Measurements from ENCODE around the gene C1orf226.
"Not testable (repeated sequence)": the region's sequence is repeated elsewhere in the genome, so short reads cannot be mapped to it uniquely, and the experiment has no call there.

Gene C1orf226, protein sequence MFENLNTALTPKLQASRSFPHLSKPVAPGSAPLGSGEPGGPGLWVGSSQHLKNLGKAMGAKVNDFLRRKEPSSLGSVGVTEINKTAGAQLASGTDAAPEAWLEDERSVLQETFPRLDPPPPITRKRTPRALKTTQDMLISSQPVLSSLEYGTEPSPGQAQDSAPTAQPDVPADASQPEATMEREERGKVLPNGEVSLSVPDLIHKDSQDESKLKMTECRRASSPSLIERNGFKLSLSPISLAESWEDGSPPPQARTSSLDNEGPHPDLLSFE

DNA sequence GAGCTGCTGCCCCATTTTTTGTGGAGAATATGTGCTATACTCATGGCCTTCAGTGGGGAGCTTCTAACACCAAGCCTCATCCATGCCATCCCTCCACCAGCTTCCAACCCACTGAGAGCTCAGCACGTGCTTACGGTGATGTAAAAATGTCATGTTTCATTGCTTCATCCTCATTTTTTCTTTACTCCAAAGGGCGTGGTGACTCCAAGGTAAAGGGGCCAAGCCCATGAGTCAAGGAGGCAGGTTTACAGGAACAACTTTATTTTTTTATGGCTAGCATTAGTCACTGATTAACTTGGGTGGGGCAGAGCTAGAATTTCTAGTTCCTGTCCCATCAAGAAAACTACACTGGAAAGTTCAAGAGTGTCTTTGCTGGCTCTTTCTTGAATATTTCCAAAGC, at the start of gene C1orf226:
Gene C1orf226 (plus strand): TSS at position 346 of the 400 bp plus-strand sequence. CDS start 174 bp downstream, outside the sequence.
- no peak for DNase-seq (ENCODE audit: low read depth in 1 of 2, low spot score in 1 of 2)

GRCh38 chr1:162333991-162334390, 47.5 kb upstream of the C1orf226 start:
- no peak for DNase-seq (ENCODE audit: low read depth in 1 of 2, low spot score in 1 of 2)

DNA sequence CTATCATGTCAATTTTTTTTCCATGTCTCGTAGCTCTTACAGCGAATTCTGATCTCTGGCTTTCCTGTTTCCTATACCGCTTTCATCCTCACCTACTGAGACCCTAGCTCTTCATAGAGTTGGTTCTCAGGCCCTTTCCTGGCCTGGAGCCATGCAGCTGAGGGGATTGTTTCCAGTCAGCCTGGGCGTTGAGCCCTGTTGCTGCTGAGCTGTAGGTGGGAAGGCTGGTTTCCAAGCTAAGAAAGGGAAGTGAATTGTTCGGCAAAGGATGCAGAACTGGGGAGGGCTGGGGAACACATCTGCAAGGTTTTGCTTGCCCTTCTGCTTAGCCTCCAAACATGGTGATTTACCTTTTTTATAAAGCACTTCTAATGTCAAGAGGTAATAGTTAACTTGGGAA, 46.4 kb upstream of the C1orf226 start:
- DNase-seq (ENCODE audit: low read depth in 1 of 2, low spot score in 1 of 2) = no peak

DNA sequence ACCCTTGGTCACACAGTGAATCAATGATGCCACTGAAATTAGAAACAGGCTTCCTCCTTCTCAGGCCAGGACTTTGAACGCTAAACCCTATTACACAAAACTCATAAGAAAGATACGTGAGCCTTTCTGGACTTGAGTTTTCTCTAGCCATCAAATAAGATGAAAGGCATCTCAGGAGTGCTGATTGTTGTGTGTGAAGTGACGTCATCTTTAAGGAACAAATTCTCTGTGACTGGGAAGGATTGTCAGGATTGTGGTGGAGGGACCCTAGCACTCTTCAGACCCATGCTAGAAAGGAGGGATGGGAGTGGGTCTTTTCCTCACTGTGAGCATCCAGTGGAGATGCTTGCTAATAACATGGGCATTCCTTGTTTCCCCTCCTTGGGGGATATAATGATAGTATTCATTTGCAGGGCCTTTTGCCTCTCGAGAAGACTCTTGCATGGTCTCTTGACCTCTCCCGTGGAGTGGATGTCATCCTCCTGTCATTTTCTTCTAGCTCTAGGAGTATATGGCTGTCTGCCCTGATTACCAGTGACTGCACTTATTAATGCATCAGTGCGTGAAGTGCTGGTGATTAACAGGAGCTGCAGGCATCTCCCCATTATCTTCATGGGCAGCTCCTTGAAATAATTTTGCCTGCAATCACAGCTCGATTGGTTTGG, 44.8 kb upstream of the C1orf226 start:
- DNase-seq (ENCODE audit: low read depth in 1 of 2, low spot score in 1 of 2) = no peak

- DNase-seq (ENCODE audit: low read depth in 1 of 2, low spot score in 1 of 2) = no peak
Observed at GRCh38 chr1:162342452-162342983, 39.0 kb upstream of the C1orf226 start.

- no peak for DNase-seq (ENCODE audit: low read depth in 1 of 2, low spot score in 1 of 2)
Observed at GRCh38 chr1:162343470-162343869, 38.1 kb upstream of the C1orf226 start.

DNA sequence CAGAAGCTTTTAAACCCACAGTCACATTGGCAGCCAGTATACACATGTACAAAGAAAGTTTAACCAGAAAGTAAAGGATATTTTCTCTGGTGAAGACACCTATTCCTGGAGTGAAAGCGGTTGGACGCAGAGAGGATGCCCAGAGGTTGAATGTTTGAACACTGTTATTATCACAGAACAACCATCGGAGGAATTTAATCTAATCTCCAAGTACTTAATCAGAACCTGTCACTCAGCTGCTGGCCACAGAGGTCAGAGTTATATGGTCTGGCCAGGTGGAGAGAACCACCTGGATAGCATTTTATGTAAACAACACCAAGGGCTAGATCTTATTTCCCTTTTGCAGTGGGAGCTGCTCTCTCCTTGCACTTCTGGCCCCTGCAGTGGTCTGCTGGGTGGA, 34.2 kb upstream of the C1orf226 start:
- DNase-seq (ENCODE audit: low read depth in 1 of 2, low spot score in 1 of 2) = no peak

DNA sequence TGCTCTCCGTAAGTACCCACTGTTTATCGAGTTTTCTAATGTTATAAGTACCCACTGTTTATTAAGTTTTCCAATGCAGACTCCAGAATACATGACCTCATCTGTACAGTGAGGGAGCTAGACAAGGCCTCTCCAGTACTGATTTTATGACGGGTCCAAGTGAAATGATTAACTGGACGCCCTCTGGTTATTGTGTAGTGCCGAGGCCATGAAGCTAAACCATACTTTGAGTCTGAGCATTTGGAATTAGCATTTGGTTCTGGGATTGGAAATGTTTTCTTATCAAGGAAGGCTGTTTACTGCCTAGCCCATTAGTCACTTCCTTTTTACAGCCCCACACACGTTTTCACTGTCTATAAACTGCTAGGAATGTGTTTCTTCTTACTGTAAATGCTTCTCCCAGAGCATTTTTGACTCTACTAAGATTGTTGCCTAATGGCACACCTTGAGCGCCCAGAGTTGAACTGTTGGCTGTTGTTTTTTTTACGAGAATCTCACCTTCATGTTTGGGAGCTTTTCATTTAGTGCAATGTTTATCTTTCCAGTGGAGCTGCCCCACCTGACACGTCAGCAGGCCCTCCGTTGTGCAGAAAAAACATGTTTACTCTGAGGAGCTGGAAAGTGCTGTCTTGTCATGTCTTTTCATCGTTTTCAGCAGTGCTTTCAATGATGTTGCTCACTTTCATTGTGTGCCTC, 31.7 kb upstream of the C1orf226 start:
- no peak for DNase-seq (ENCODE audit: low read depth in 1 of 2, low spot score in 1 of 2)

GRCh38 chr1:162351246-162351842, 30.2 kb upstream of the C1orf226 start:
- DNase-seq (ENCODE audit: low read depth in 1 of 2, low spot score in 1 of 2) = no peak

DNA sequence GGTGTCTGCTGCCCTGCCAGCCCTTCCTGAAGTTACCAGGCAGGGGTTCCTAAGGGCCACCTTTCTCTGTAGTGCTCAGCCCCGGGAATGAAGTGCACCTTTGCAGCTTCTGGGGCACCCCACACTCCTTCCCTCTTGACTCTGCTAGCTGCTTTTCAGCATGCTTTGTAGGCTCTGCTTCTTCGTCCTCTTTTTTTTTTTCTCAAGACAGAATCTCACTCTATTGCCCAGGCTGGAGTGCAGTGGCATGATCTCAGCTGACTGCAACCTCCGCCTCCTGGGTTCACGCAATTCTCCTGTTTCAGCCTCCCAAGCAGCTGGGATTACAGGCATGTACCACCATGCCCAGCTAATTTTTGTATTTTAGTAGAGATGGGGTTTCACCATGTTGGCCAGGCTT, 29.7 kb upstream of the C1orf226 start:
- not testable (repeated sequence) for DNase-seq (ENCODE audit: low read depth in 1 of 2, low spot score in 1 of 2)

DNA sequence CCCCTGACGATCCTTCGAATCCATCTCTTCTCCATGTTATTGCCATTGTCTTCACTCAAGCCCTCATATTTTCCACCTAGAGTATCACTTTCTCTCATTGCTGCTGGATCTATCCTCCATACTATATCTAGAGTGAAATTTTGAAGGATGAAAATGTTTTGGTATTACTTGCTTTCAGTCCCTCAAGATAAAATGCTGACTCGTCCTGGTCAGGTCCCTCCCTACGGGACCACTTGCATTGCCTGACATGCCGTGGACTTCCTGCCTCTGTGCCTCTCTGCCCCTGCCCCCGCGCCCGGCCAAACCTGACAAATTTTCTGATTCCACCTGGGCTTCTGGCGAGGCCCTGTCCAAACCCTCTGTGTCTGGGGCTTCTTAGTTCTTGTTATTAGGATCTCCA, 28.4 kb upstream of the C1orf226 start:
- no peak for DNase-seq (ENCODE audit: low read depth in 1 of 2, low spot score in 1 of 2)

- DNase-seq (ENCODE audit: low read depth in 1 of 2, low spot score in 1 of 2) = no peak
Observed at GRCh38 chr1:162353702-162354101, 27.8 kb upstream of the C1orf226 start.

DNA sequence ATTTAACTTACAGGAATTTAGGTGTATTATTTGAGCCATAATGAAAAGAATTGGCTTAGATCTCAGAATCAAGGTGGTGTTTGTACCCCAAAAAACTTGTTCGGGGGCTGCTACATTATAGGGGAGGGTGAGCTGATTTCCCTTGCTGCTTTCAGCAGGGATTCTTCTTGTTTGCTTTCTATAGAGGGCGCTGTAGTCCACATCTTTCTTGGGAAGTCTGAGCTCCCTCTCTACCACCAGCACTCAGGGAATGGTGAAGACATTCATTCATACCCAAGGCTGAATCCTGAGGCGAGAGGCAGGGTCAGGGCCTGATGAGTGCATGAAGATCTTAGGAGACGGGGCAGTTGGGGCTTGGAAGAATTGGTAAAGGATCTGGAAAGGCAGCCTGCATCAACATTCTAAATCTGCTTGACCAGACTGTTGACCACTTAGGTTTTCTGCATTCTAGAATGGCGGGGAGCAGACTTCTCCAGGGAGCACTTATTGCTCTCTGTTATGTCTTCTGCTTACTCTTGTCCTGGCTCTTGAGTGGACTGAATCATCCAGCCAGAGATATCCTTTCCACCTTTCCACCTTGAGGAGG, 23.8 kb upstream of the C1orf226 start:
- DNase-seq (ENCODE audit: low read depth in 1 of 2, low spot score in 1 of 2) = no peak

GRCh38 chr1:162358928-162359327, 22.6 kb upstream of the C1orf226 start:
- no peak for DNase-seq (ENCODE audit: low read depth in 1 of 2, low spot score in 1 of 2)

DNA sequence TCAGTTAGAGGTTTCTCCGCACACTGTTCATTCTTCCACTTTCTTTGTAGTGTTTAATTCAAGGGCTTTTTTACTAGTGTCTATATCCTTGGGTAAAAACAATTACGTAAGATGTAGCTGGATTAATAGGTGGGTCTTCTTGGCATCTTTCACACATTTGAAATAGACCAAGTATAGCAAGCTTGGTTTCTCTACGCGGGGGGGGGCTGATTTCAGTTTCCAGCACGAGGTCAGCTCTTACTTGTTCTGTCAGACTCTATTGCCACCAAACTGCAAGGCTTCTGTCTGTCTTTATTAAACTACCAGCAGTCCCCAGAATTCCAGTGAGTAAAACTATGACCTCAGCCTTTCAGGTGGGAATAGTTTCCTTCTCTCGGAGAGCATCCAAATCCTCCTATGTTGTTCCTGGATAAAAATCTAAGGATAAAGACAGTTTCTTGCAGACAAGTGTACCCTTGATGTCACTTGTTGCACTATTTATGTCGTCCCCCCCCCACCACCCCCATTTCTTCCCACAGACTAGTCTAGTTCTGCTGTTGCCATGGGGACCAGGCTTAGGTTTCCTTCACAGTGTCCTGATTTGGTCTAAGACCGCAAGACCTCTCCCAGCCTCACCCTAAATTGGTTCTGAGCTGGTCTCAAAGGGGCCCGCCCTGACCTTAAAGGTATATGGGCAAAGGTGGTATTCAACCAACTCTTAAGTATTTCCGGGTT, 21.8 kb upstream of the C1orf226 start:
- DNase-seq (ENCODE audit: low read depth in 1 of 2, low spot score in 1 of 2) = no peak

- no peak for DNase-seq (ENCODE audit: low read depth in 1 of 2, low spot score in 1 of 2)
Observed at GRCh38 chr1:162360237-162360873, 21.2 kb upstream of the C1orf226 start.

- DNase-seq (ENCODE audit: low read depth in 1 of 2, low spot score in 1 of 2) = no peak
Observed at GRCh38 chr1:162360874-162361260, 20.7 kb upstream of the C1orf226 start.

DNA sequence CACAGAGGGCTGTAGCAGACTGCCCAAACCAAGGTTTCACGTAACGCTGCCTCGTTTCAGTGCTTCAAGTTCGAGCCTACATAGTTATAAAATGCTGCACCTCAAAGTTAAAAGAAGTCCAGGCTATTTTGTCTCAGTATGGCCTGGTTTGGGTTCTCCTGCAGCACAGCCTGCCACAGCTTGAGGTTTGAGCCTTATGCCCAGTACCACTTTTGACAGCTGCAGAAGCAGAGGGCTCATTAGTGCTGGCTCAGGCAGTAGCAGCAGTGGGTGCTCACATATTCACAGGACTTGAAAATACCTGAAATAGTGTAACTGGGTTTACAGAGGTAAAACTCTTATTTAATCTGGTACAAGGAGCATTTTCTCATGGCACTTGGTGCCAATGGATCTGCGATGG, 20.2 kb upstream of the C1orf226 start:
- DNase-seq (ENCODE audit: low read depth in 1 of 2, low spot score in 1 of 2) = no peak

DNA sequence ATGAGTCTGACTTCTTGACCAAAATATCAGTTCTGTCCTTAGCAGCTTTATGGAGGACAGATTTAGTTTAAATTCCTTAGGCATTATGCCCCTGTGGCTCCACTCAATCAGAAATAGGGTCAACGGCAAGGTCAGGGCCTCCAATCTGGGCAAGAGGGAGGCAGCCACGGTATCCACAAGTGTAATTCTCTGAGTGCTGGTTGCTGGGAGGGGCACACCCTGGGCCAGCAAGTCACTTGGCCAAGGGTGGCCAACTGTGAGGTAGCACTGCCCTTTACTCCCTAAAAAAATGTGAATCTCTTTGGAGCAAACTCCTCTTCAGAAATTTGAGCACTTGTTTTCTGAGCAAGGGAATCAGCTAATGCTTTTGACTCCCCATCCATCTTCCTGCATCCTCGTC, 17.7 kb upstream of the C1orf226 start:
- DNase-seq (ENCODE audit: low read depth in 1 of 2, low spot score in 1 of 2) = no peak

GRCh38 chr1:162364498-162364897, 17.0 kb upstream of the C1orf226 start:
- no peak for DNase-seq (ENCODE audit: low read depth in 1 of 2, low spot score in 1 of 2)

All from stimulated activated CD4-positive, alpha-beta T cell treated with anti-CD3 and anti-CD28 coated beads, Interleukin-15, amount 100 ng/mL, for 1 hour (primary cell).